Endodermal cell (in vitro differentiated cells): ENCODE results near the gene PAX9. TPM values are rescaled to one million over a fixed set of nuclear protein-coding genes. Genes with fewer than 3 reads are reported as not detected.

Experiments
- DNase-seq: peaks from one replicate; pipeline ENCODE4 v3.0.0-alpha.2; 2017
- H3K27ac ChIP-seq: 2 replicates; pipeline ENCODE4 v1.5.1; 2013; ENCODE audit warnings: mild to moderate bottlenecking, low read depth, low read length, moderate library complexity
- H3K27me3 ChIP-seq: 2 replicates; pipeline ENCODE4 v1.6.1; 2013; ENCODE audit warnings: mild to moderate bottlenecking, low read length, moderate library complexity; ENCODE audit not compliant: insufficient read depth, control insufficient read depth, poor library complexity, severe bottlenecking
- H3K36me3 ChIP-seq: 2 replicates; pipeline ENCODE4 v1.7.0; 2013; ENCODE audit warnings: mild to moderate bottlenecking, low read length, moderate library complexity; ENCODE audit not compliant: control insufficient read depth, insufficient read depth
- H3K4me1 ChIP-seq: one replicate; pipeline ENCODE4 v1.7.0; 2013; ENCODE audit warnings: low read length; ENCODE audit not compliant: control insufficient read depth, insufficient read depth
- H3K4me3 ChIP-seq: 2 replicates; pipeline ENCODE4 v1.5.1; 2013; ENCODE audit warnings: mild to moderate bottlenecking, low read length, moderate library complexity
- H3K9ac ChIP-seq: 2 replicates; pipeline ENCODE4 v1.6.1; 2013; ENCODE audit warnings: mild to moderate bottlenecking, low read length, moderate library complexity; ENCODE audit not compliant: poor library complexity, severe bottlenecking; ENCODE audit errors: extremely low read depth
- H3K9me3 ChIP-seq: 2 replicates; pipeline ENCODE4 v1.6.1; 2013; ENCODE audit warnings: mild to moderate bottlenecking, low read length, moderate library complexity; ENCODE audit not compliant: control insufficient read depth
- H3K27ac Mint-ChIP-seq: 2 replicates; pipeline ENCODE4 v1.8.0; 2020; ENCODE audit warnings: mixed read lengths
- H3K27me3 Mint-ChIP-seq: 2 replicates; pipeline ENCODE4 v1.8.0; 2021; ENCODE audit warnings: mild to moderate bottlenecking, mixed read lengths; ENCODE audit not compliant: insufficient read depth
- H3K36me3 Mint-ChIP-seq: 2 replicates; pipeline ENCODE4 v1.8.0; 2020; ENCODE audit warnings: low read depth, mixed read lengths
- H3K4me1 Mint-ChIP-seq: 2 replicates; pipeline ENCODE4 v1.8.0; 2020; ENCODE audit warnings: mixed read lengths
- H3K4me3 Mint-ChIP-seq: 2 replicates; pipeline ENCODE4 v1.8.0; 2020; ENCODE audit warnings: mild to moderate bottlenecking, moderate library complexity, mixed read lengths
- H3K9me3 Mint-ChIP-seq: 2 replicates; pipeline ENCODE4 v1.8.0; 2020; ENCODE audit warnings: mild to moderate bottlenecking, mixed read lengths
- WGBS, 2 experiments: methylation state at CpG; one replicate each; pipeline versions ENCODE4 v1.1.5 to v1.1.7; 2013; ENCODE audit warnings: missing lambda C conversion rate in 2 of 2, mixed read lengths in 1 of 2; ENCODE audit not compliant: insufficient coverage in 1 of 2, insufficient read length in 1 of 2; 5-methylcytosine and 5-hydroxymethylcytosine counted together
- total RNA-seq, 2 donors: library from RNA; stranded (reverse); fragmentation: NEBNext Ultra II Directional in 1 of 2; extraction: Animal tissue kit (Norgen Biotek cat#: 25700) in 1 of 2; gene quantifications; 2 replicates in 1 of 2; 3 replicates in 1 of 2; pipeline ENCODE4 v1.2.1, GENCODE V29; 2021
- TF ChIP-seq, protein P1 (sequence below): fragments of 200-600 bp; sonication (generic); conservative IDR thresholded peaks from 2 replicates; pipeline ENCODE4 v1.5.0; 2021; ENCODE audit warnings: antibody characterized with exemption, mild to moderate bottlenecking

The PAX9 gene
- total RNA-seq, 2 donors from 2014 or later = 0.22 to 0.35 TPM

GRCh38 chr14:36671149-36671548 lies 9.5 kb downstream of the PAX9 start:
- H3K9ac ChIP-seq = no peak overlapping the region
- Mint-ChIP-seq H3K4me1 (peaks cover 3% of the 10 kb centered on the region), H3K27me3 (peaks cover 63% of the 10 kb centered on the region), H3K4me3 (no peak overlapping the region), H3K27ac (no peak overlapping the region), H3K36me3 (no peaks in the 10 kb centered on the region), H3K9me3 (no peaks in the 10 kb centered on the region)
- no peak overlapping the region for H3K27ac ChIP-seq
- WGBS, 2 experiments = 60 to 91% methylated on average over 2 of the region's 3 CpGs
- H3K36me3 ChIP-seq = no peaks in the 10 kb centered on the region
- H3K27me3 ChIP-seq = peaks cover 59% of the 10 kb centered on the region
- DNase-seq = no peak
- no peaks in the 10 kb centered on the region for H3K9me3 ChIP-seq
- no peaks in the 10 kb centered on the region for H3K4me1 ChIP-seq
- no peak overlapping the region for H3K4me3 ChIP-seq
- TF ChIP-seq, protein P1, sequence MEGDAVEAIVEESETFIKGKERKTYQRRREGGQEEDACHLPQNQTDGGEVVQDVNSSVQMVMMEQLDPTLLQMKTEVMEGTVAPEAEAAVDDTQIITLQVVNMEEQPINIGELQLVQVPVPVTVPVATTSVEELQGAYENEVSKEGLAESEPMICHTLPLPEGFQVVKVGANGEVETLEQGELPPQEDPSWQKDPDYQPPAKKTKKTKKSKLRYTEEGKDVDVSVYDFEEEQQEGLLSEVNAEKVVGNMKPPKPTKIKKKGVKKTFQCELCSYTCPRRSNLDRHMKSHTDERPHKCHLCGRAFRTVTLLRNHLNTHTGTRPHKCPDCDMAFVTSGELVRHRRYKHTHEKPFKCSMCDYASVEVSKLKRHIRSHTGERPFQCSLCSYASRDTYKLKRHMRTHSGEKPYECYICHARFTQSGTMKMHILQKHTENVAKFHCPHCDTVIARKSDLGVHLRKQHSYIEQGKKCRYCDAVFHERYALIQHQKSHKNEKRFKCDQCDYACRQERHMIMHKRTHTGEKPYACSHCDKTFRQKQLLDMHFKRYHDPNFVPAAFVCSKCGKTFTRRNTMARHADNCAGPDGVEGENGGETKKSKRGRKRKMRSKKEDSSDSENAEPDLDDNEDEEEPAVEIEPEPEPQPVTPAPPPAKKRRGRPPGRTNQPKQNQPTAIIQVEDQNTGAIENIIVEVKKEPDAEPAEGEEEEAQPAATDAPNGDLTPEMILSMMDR = no peak

- H3K4me1 ChIP-seq = no peaks in the 10 kb centered on the region
- no peak overlapping the region for H3K9ac ChIP-seq
- H3K4me1 Mint-ChIP-seq = peaks cover 9% of the 10 kb centered on the region
- H3K36me3 ChIP-seq = no peaks in the 10 kb centered on the region
- peaks cover 61% of the 10 kb centered on the region for H3K27me3 Mint-ChIP-seq
- no peaks in the 10 kb centered on the region for H3K9me3 Mint-ChIP-seq
- H3K9me3 ChIP-seq = no peaks in the 10 kb centered on the region
- H3K27ac Mint-ChIP-seq = no peak overlapping the region
- no peak for DNase-seq
- TF ChIP-seq, protein P1 = no peak
- no peak overlapping the region for H3K4me3 Mint-ChIP-seq
- no peak overlapping the region for H3K27ac ChIP-seq
- peaks cover 49% of the 10 kb centered on the region for H3K27me3 ChIP-seq
- no peaks in the 10 kb centered on the region for H3K36me3 Mint-ChIP-seq
- H3K4me3 ChIP-seq = no peak overlapping the region
- WGBS, 2 experiments = 79 to 85% methylated on average over 2 to 3 of the region's 4 CpGs
Observed at GRCh38 chr14:36672095-36672494, 10.4 kb downstream of the PAX9 start.

GRCh38 chr14:36674659-36675058 lies 13.0 kb downstream of the PAX9 start:
- H3K4me1 ChIP-seq = no peaks in the 10 kb centered on the region
- no peaks in the 10 kb centered on the region for H3K9me3 ChIP-seq
- no peak overlapping the region for H3K4me3 Mint-ChIP-seq
- no peaks in the 10 kb centered on the region for H3K36me3 ChIP-seq
- H3K9ac ChIP-seq = no peak overlapping the region
- WGBS, 2 experiments = 95% methylated on average over 2 of the region's 3 CpGs; no CpG with 5 or more reads in 1 of the 2 experiments
- peaks cover 13% of the 10 kb centered on the region for H3K4me1 Mint-ChIP-seq
- TF ChIP-seq, protein P1 = no peak
- H3K9me3 Mint-ChIP-seq = no peaks in the 10 kb centered on the region
- H3K36me3 Mint-ChIP-seq = no peaks in the 10 kb centered on the region
- DNase-seq = no peak
- H3K27me3 ChIP-seq = peaks cover 24% of the 10 kb centered on the region
- peaks cover 48% of the 10 kb centered on the region for H3K27me3 Mint-ChIP-seq
- H3K27ac Mint-ChIP-seq = no peak overlapping the region
- H3K4me3 ChIP-seq = no peak overlapping the region
- H3K27ac ChIP-seq = no peak overlapping the region
